Sigmoid colon (tissue), 3 donors: ENCODE results near the gene PDZRN3.

Experiments
- CTCF ChIP-seq, 4 experiments: fragments of 450-650 bp in 3 of 4; fragments of 200-600 bp in 1 of 4; IDR thresholded peaks; one replicate each; pipeline ENCODE4 v1.5.1; 2016 to 2019; ENCODE audit warnings: antibody characterized with exemption in 4 of 4, mild to moderate bottlenecking in 3 of 4, moderate library complexity in 2 of 4
- POLR2A ChIP-seq, 2 donors: fragments of 450-650 bp; IDR thresholded peaks; one replicate each; pipeline ENCODE4 v1.6.1; 2016; ENCODE audit warnings: antibody characterized with exemption in 2 of 2, mild to moderate bottlenecking in 2 of 2, moderate library complexity in 2 of 2

- TF ChIP-seq CTCF (IDR thresholded peaks at IDR 0.05): no peak
- no peak for TF ChIP-seq POLR2A (IDR thresholded peaks at IDR 0.05)
Observed at GRCh38 chr3:73364517-73364916, 260.2 kb downstream of the PDZRN3 start.
